GM19463 (cell line): Measurements from ENCODE around the gene LRRC37A3.
"Not testable (repeated sequence)": the region's sequence is repeated elsewhere in the genome, so short reads cannot be mapped to it uniquely, and the experiment has no call there.

ENCODE experiments used
- ATAC-seq: cut with Tn5 transposase; IDR thresholded peaks from one replicate; pipeline ENCODE4 v1.9.1; 2021; ENCODE audit warnings: mild to moderate bottlenecking, moderate library complexity; ENCODE audit not compliant: unreplicated experiment

The LRRC37A3 gene

DNA sequence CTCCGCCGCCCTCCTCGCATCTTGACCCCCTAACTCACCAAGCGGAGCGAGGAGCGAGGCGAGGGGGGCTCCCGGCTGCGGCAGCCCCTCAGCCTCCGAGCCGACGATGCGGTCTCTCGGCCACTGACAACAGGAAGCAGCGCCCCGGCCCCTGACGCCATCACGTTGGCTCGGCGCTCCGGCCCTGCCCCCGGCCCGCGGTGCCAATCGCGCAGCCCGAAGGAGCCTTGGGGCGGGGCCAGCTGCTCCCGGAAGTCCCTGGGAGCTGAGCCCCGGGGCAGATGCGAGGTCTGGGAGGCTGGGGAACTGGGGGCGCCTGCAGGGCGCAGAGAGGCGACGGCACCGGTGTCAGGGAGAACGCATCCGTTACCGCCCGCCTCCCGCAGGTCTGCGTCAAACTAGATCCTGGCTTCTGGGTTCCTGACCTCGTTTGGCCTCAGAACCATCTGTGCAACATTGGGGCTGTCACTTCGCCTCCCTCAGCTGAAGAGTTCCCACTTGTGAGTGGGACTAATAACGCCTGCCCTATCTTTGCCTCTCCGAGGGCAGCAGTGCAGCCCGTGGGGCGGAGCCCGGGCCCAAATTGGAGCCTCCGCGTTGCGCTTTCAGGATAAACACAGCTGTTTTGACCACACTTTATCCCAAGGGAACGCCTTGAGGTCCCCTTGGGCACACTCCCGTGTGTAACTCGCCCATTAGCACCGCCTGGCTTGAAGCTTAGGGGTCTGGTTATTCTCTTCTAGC is 82.1 kb downstream of the LRRC37A3 start:
- peak; percentile 94 for ATAC-seq

DNA sequence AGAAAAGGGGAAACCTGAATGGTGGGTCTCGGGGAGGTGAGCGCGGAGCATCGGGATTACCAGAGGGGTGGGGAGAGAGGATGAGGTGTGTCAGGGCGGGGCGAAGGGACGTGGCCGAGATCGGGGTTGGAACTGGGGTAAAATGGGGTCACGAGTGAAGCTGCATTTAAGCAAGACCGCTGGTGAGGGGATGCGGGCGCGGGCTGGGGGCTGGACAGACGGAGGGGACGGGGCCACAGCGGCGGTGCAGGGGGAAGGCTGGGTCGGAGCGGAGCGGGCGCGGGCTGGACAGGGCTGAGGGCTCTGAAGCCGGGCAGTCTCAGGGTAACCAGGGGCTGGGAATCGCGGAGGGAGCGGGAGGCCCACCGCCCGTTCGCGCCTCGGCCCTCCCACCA is 82.7 kb downstream of the LRRC37A3 start:
- ATAC-seq, result peak; percentile 35

DNA sequence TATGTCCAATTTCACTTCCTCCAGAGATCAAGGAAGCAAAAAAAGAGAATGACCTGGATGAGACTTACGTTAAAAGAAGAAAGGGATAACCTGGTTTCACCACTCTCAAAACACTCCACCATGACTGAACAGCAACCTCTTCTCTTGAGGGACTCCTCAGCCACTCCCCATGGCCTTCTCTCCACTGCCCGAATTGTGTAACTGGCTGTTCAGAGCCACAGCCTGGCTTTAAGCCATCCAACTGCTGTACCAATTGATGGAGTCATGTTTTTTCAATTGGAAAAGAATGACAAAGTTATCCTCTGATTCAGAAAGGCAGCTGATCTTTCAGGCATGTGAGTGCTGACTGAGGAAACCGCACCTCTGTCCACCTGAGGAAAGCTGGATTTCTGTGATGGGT is 85.2 kb downstream of the LRRC37A3 start:
- ATAC-seq, result not testable (repeated sequence)

DNA sequence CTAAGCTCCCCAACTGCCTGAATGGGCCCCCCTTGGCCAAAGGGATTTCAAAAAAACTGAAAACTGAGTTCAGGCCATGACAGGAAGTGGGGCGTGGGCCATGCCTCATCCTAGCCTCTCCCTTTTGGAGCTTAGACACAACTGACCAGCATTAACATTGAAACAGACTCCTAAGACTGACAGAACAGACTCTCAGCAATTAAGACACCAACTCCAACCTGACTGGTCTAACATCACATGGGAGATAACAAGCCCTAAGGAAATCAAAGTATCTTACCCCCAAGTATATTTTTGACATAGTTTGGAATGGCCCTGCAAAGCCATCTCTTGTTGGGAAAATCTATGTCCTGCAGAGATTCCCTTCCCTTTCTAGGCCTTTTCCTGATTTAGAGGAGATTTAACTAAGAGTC is 88.6 kb downstream of the LRRC37A3 start:
- not testable (repeated sequence) for ATAC-seq

DNA sequence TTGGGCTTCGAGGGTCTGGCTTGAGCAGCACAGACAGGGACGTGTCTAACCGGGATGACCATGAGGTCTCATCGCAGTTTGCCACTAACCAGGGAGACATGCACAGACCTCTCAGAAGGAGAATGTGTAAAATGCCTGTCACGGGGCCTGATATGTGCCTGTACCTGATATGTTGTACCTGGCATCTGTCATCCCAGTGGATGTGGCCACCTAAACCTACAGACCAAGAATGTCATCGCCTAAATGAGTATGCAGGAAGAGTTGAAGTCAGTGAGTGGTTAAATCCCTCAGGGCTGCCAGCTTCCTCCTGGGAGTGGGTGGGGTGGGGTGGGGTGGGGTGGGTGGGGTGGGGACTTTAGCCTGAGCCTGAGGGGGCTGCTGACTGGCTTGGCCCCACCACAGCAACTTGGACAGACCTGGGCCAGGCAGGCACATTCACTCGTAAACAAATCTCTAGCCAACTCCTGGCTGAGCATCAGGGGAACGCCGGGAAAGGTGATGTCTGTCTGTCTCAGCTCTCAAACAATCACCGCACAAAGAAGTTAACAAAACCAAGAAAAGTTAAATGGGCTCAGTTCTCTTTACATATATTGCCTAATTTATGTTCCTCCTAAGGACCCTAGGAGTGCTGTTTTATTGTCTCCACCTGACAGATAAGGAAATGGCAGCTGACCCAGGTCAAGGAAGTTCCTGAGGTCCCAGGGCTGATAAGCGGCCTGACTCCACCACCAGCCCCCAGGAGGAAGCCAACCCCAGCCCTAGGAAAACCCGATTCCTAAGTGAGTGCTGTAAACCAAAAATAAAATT is 89.3 kb downstream of the LRRC37A3 start:
- not testable (repeated sequence) for ATAC-seq

DNA sequence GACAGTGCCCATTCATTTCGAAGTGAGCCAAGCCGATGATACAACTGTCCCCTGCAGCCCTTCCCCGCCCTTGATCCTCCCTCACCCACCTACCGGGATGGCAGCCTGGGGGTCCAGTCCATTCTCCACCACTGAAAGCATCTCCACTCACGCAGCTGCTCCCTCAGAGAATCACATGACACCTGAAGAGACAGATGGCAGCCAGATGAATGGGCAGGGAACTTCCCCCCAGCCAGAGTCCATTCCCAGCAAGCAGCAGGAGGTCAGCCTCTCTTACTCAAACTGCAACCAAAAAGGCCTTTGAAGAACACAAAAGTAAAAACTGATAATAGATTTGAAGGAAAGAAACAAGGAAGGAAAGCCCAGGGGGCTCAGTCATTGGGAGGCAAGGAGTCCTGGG is 90.2 kb downstream of the LRRC37A3 start:
- ATAC-seq, result not testable (repeated sequence)

DNA sequence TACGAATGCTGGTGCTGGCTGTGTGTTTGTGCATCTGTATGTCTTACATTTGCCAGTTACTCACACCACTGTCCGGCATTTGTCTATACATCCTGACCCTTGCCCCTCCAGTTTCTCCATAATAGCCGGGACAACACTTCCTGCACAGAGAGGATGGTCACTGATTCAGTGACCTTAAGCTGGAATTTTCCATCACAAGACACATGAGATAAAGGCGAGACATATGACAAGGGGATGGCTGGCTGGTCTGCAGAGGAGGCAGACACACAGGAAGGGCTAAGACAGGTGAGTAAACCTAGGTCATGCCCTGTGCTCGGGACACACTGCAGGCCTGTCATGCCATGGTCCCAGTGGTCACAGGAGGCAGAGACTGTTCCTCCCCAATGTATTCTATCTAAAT is 100.4 kb downstream of the LRRC37A3 start:
- not testable (repeated sequence) for ATAC-seq

DNA sequence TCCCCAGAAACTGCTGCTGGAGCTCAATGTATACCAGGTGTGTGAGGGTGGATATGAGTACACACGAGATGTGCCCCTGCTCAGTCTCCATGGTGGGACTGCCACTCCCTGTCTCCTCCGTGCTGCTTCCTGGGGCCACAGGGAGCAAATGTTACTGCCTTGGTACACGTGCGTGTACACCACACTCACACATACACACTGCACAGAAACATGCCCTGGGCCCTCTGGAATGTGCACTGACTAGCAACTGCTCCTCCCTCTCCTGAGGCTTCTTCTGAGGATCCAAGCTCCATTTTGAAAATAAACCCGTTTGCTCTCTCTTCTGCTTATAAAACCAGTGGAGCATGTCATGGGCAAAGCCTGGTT is 103.5 kb downstream of the LRRC37A3 start:
- ATAC-seq, result not testable (repeated sequence)

DNA sequence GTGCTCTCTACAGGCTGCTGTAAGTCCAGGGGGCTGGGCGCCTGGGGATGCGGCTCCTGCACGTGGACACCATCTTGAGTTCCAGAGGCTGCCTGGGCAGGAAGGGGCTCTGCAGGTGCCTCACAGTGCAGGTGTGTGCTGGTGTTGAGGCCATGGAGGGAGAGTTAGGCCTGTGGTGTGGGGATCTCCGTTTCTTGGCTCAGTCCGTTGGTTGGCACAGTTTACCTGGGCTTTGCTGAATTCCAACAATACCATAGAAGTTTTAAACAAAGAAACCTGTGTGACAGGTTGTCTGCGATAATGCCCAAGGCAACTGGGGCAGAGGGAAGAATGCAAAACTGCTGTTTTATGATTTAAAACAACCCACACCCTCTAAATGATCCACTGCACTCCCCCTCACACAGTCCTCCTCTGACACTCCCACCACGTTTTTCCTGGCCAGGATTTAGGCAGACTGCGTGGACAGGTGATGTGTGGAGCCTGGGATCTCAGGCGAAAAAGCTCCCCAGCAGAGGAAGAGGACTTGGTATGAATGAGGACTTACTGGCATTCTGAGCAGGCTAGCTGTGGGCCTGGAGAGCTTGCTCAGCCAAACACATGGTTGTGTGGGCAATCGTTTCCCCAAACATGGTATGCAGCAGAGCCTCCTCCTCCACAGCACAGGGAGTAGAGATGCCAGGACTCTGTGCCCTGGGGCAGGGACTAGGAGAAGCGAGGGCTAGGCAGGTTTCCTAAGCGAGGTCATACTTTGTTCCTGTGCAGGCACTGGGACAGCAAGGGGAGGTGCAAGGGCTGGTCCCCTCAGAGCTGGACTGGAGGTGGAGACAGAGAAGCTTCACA is 104.1 kb downstream of the LRRC37A3 start:
- ATAC-seq, result not testable (repeated sequence)

DNA sequence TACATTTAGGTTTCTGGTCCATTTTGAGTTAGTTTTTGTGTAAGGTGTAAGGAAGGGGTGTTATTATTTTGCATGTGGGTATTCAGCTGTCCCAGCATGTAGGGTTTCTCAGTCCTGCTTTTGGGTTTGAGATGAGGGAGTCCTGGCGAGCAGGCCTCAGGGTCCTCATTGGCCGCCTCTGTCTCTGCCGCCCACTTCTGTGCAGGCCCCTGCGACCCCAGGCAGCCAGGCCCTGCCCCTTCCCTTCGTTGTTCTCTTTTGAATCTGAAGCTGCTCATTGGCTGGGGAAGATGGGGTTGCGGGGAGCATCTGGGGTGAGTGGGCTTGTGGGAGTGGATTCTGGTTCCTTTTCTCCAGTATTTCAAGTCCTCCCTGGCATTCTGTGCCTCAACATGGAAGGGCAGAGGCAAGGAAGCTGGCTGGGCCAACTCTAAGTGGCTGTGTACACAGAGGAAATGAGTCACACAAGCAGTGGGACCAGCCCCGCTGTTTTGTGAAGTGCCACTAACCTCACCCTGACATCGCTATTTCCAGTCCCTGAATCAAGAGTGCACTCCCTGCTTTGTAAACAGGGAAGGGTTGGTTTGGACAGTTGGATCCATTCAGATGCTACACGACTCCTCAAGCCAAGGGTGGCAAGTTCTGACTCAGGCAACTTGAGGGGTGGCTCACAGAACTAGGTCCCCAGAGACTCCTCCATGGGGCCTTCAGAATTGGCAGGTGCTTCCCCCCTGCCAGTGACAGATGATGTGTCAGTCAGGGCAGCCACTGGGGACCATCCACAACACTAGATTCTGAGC is 110.9 kb downstream of the LRRC37A3 start:
- peak; percentile 87 for ATAC-seq
